Gastroesophageal sphincter (tissue), 2 donors: ENCODE results near the gene CSNK2A2.

Experiments
- EP300 ChIP-seq: sonication (generic); formaldehyde crosslinking; IDR thresholded peaks from one replicate; pipeline ENCODE4 v1.6.1; 2017; ENCODE audit warnings: antibody characterized with exemption, mild to moderate bottlenecking
- POLR2AphosphoS5 ChIP-seq: sonication (generic); formaldehyde crosslinking; IDR thresholded peaks from one replicate; pipeline ENCODE4 v1.6.1; 2017; ENCODE audit warnings: antibody characterized with exemption

GRCh38 chr16:58187092-58187491 lies 10.8 kb downstream of the CSNK2A2 start:
- TF ChIP-seq EP300 (no peak), POLR2AphosphoS5 (no peak)
